CD4-positive, alpha-beta T cell treated with Interleukin-15 for 1 hour (primary cell): ENCODE results near the gene PNPLA3.

ENCODE experiments used
- DNase-seq: peaks from one replicate; pipeline ENCODE4 v3.0.0-alpha.2; 2020

Gene PNPLA3

DNA sequence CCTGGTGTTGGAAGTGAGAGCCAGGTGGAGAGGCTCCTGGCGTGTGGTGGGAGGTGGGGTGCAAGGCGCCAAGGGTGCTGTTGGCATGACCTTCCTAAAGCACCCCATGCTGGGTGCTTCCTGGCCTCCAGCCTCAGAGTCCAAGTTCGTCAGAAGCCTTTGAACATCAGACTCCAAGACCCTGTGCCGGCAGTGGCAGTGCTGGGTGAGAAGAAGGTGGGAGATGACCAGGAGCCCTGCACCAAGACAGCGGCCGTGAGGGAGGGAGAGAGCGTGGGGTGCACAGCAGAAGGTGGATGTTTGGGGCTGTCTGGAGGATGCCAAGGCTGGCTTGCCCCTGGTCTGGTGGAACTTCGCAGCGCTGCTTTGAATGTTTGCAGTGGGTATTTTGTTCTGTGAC is 70.8 kb downstream of the PNPLA3 start:
- DNase-seq = no peak

DNA sequence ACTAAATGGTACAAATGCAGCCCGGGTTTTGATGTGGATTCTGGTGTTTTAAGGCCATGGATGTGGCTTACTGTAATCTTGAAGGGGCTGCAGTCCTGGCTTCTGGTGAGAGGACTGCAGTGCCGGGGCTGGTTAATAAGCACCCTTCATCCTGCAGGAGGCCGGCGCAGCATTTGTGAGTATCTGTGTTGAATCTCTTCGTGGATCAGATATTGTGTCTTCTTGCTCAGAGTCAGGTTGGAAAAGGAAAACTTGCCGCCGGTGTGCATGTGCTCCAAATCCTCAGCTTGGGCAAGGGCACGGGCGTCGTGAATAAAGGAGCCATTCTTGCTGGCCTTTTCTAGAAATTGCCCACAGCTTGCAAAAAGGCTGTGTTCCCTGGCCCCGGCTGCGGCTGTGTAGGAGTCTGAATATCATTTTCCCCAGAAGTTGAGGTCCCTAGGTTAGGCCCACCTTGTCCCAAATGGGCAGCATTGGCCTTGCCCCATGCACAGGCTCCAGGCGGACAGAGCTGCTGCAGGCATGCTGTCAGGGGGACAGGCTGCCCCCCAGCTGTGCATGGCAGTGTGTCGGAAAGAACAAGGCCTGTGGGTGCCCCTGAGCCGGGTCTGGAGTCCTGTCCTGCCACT is 71.6 kb downstream of the PNPLA3 start:
- DNase-seq = no peak

DNA sequence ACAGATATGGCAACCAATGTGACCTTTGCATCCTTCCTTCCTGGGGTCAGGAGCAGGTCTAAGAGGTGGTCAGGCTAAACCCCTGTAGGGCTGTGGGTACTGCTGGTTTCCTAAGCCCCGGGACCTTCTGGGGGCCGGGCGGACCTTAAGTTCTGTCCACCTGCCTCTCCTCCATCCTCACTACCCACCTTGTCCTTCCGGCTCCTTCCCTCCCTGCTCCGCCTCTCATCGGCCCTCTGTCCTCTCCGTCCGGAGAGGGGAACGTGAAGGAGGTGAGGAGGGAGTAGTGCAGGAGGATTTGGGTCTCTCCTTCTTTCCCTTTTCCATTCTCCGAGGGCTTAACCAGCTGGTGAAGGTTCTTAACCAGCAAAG is 72.2 kb downstream of the PNPLA3 start:
- no peak for DNase-seq

DNA sequence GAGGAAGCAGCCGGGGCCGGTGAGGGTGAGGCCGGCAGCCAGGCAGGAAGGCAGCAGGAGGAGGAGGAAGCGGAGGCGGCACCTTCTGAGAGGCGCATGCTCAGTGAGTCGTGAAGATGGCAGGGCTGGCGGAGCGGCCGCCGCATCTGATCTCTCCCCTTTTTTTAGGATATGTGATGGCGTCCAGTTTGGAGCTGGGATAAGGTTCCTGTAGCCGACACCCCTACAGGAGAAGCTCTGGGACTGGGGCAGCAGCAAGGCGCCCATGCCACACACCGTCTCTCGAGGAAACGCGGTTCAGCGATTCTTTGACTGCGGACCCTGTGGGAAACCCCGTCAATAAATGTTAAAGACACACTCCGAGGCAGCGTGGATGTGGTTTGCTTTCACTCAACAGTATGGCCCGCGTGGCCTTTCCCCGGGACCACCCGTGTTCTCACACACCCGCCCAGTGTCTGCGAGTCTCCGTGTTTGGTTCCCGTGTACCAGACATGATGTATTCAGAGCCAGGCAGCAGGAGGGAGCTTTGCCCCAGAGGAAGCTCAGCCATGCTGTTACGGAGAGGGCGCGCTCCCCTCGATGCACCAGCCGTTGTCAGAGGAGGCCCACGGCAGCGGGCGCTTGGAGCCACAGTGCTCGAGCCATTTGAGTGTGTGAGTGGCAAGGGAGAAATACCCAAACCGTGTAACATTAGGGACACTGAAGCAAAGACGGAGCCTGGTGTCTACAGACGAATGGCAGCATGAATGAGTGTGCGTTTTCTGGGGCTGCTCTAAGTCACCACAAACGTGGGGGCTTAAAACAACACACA is 72.8 kb downstream of the PNPLA3 start:
- peak; percentile 79 for DNase-seq

DNA sequence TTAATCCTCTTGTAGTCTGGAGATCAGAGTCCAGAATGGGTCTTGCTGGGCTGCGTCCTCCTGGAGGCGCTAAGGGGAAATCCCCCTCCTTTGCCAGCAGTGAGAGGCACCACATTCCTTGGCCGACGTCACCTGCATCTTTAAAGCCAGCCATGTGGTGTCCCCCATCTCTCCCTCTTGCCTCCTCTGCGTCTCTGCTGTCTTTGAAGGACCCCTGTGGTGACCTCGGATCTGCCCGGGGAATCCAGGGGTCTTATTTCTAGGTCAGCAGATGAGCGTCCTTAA is 73.3 kb downstream of the PNPLA3 start:
- no peak for DNase-seq
